GM18951 (cell line): ENCODE results near the gene SPAG16.
"Not testable (repeated sequence)": the region's sequence is repeated elsewhere in the genome, so short reads cannot be mapped to it uniquely, and the experiment has no call there.

Source experiments
- POLR2A ChIP-seq: IDR thresholded peaks from 4 replicates; pipeline ENCODE4 v1.6.1; 2011; ENCODE audit warnings: mild to moderate bottlenecking; ENCODE audit not compliant: insufficient read length, insufficient read depth; ENCODE audit errors: extremely low read depth
- in situ Hi-C: fragments of 300-500 bp; cut with MboI; formaldehyde crosslinking; loops from one replicate; pipeline ENCODE4 v1.12.0; 2022; ENCODE audit warnings: low sequenced_read_pairs, mixed read lengths, inconsistent platforms; ENCODE audit not compliant: unreplicated experiment

The SPAG16 gene

GRCh38 chr2:213991453-213992108 is 707.3 kb downstream of the SPAG16 start:
- TF ChIP-seq POLR2A, result no peak
- in situ Hi-C loops, result no loop called here

- TF ChIP-seq POLR2A, result no peak
- in situ Hi-C loops, result no loop called here
Measured at GRCh38 chr2:213995400-213996105, 711.3 kb downstream of the SPAG16 start.

DNA sequence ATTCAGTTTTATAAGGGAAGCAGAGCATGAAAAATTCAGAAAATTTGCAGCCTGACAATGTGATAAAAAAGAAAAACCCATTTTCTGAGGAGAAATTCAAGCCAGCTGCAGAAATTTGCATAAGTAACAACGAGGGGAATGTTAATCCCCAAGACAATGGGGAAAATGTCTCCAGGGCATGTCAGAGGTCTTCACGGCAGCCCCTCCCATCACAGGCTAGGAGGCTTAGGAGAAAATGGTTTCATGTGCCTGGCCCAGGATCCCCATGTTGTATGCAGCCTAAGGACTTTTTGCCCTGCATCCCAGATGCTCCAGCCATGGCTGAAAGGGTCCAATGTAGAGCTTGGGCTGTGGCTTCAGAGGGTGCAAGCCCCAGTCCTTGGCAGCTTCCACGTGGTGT is 714.7 kb downstream of the SPAG16 start:
- in situ Hi-C loops, result not testable (repeated sequence)

- no peak for TF ChIP-seq POLR2A
- in situ Hi-C loops, result no loop called here
Measured at GRCh38 chr2:214004463-214004862, 720.2 kb downstream of the SPAG16 start.

DNA sequence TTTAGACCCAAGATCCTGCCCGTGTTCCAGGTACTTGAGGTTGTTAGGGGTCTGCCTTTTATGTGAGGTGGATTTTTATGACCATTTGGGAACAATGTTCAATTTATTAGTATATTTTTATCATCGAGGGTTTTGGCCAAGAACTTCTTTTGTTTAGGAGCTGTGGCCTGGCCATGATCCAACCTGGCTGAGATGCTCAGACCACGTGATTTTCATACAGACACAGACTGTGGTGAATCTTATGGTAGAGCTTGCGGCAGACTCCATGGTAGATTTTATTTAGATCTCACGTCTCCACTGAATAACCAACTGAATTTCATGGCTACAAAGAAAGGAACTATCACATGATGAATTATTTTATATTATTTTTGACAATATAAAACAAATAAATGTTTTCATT is 721.1 kb downstream of the SPAG16 start:
- in situ Hi-C loops, result no loop called here
- no peak for TF ChIP-seq POLR2A

DNA sequence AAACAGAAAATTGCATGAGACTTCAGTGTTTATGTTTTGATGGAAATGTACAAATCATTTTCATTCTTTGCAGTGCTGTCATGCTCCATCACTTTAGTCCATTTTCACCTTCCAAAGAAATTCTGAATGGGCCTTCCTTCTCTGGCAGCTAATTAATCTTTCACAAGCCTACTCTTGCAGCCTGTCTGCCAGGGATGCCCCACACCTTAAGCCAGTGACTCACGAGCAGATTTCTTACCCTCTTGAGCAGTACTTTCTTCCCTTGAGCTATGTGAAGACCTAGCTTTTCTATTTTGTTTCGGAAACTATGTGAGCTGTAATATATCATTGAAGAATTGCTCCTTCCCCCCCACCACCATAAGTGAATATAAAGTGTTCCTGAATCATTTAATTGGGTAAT is 722.3 kb downstream of the SPAG16 start:
- no peak for TF ChIP-seq POLR2A
- in situ Hi-C loops, result no loop called here

- in situ Hi-C loops, result no loop called here
- TF ChIP-seq POLR2A, result no peak
Measured at GRCh38 chr2:214011676-214012075, 727.4 kb downstream of the SPAG16 start.

GRCh38 chr2:214014551-214015220 is 730.4 kb downstream of the SPAG16 start:
- in situ Hi-C loops, result no loop called here
- no peak for TF ChIP-seq POLR2A

- in situ Hi-C loops, result no loop called here
- no peak for TF ChIP-seq POLR2A
Measured at GRCh38 chr2:214019229-214019972, 735.1 kb downstream of the SPAG16 start.

- no peak for TF ChIP-seq POLR2A
- in situ Hi-C loops, result no loop called here
Measured at GRCh38 chr2:214019973-214020345, 735.7 kb downstream of the SPAG16 start.

- no peak for TF ChIP-seq POLR2A
- in situ Hi-C loops, result no loop called here
Measured at GRCh38 chr2:214029190-214029589, 744.9 kb downstream of the SPAG16 start.

DNA sequence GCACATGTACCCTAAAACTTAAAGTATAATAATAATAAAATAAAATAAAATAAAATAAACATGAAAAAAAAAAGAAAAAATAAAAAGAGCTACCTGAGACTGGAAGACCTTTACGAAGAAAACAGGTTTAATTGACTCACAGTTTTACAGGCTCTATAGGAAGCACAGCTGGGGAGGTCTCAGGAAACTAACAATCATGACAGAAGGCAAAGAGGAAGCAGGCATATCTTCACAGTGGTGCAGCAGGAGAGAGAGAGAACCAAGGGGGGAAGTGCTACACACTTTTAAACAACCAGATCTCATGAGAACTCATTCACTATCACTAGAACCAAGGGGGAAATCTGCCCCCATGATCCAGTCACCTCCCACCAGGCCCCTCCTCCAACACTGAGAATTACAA is 747.3 kb downstream of the SPAG16 start:
- no peak for TF ChIP-seq POLR2A
- in situ Hi-C loops, result no loop called here

- TF ChIP-seq POLR2A, result no peak
- in situ Hi-C loops, result no loop called here
Measured at GRCh38 chr2:214034417-214034816, 750.2 kb downstream of the SPAG16 start.

DNA sequence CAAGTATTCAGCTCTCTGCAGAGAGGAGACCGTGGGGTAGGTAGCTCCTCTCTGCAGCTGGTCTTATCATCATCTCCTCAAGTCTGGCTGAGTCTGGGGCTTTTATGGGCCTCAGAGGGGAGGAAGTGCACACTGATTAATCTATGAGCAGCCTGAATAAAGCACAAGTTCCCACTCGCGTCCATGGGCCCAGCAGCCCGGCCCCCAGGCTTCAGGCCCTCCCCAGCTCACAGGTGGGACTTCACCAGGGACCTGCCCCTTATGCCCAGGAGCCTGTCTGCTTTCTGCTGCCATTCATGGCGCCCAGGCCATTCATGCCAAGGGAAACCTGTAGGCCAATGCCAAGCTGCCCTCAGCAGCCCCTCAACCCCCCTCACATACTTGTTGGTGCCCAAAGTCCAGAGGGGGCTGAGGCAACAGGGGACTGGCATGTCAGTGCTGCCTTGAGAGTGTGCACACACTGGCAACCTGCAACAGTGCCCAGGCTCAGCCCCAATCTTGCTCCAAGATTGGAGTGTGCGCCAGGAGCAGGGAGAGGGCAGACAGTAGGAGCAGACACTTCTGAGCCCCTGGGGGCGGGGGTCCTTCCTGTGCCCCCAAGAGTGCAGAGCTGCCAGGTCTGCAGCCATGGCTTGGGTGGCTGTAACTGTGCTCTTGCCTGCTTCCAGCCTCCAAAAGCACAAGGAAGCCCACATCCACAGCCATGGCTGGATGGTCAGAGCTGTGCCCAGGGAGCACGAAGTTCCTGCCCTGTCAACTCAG is 751.0 kb downstream of the SPAG16 start:
- in situ Hi-C loops, result no loop called here
- TF ChIP-seq POLR2A, result no peak
